K562 (cell line): ENCODE results near the gene POLR1B. TPM values are rescaled to one million over a fixed set of nuclear protein-coding genes. Genes with fewer than 3 reads are reported as not detected.

ENCODE experiments used
- BMI1 ChIP-seq: fragments of 150-350 bp; IDR thresholded peaks from 2 replicates; pipeline ENCODE4 v1.6.1; 2014; ENCODE audit warnings: low read length
- EP400 ChIP-seq: fragments of 450-650 bp; IDR thresholded peaks from 2 replicates; pipeline ENCODE4 v1.6.1; 2017; ENCODE audit warnings: antibody characterized with exemption, mild to moderate bottlenecking, moderate library complexity
- FUS ChIP-seq: fragments of 200-400 bp; formaldehyde crosslinking; optimal IDR thresholded peaks from 2 replicates; pipeline ENCODE3; 2017; ENCODE audit warnings: low read depth, low read length
- ILF3 ChIP-seq: fragments of 450-650 bp; IDR thresholded peaks from 2 replicates; pipeline ENCODE4 v1.6.1; 2018; ENCODE audit warnings: antibody characterized with exemption, mild to moderate bottlenecking, moderate library complexity, borderline replicate concordance
- JUN ChIP-seq, 2 experiments: sonication (generic) in 1 of 2; formaldehyde crosslinking in 1 of 2; IDR thresholded peaks; 2 replicates each; pipeline versions ENCODE4 v1.6.1 to v1.8.0; 2012 to 2022; ENCODE audit warnings: borderline replicate concordance in 2 of 2, mild to moderate bottlenecking in 2 of 2, improper control_type of control experiment in 1 of 2, low read depth in 1 of 2, low read length in 1 of 2, missing genetic modification reagents in 1 of 2
- SLC30A9 ChIP-seq: fragments of 250-450 bp; sonication (Bioruptor Pico); IDR thresholded peaks from 2 replicates; pipeline ENCODE4 v1.8.0; 2022; ENCODE audit warnings: mild to moderate bottlenecking, moderate library complexity
- ZNF232 ChIP-seq: sonication (generic); formaldehyde crosslinking; IDR thresholded peaks from 2 replicates; pipeline ENCODE4 v1.8.0; 2022; ENCODE audit warnings: mild to moderate bottlenecking, missing genetic modification reagents
- ZNF778 ChIP-seq: fragments of 450-650 bp; formaldehyde crosslinking; IDR thresholded peaks from 2 replicates; pipeline ENCODE4 v1.4.0; 2020; ENCODE audit warnings: mild to moderate bottlenecking, moderate library complexity
- polyA plus RNA-seq, 8 experiments: library from polyadenylated mRNA; depleted of rRNA in 4 of 8; stranded (reverse) in 5 of 8; unstranded in 3 of 8; fragments of >200 nt; fragmentation: Nextera tagmentation in 2 of 8; fragmentation: Illumina TruSeq in 1 of 8; extraction: Ambion mirVana in 2 of 8; extraction: Trizol in 1 of 8; gene quantifications; 2 replicates each; pipeline versions ENCODE4 v1.2.1 to v1.2.3, GENCODE V29; 2011 to 2014; ENCODE audit warnings: inconsistent platforms in 1 of 8, missing spikeins in 1 of 8
- total RNA-seq, 7 experiments: library from RNA; depleted of rRNA in 6 of 7; stranded (reverse); fragments of >200 nt in 6 of 7; fragmentation: Illumina TruSeq in 2 of 7; extraction: Trizol in 2 of 7; gene quantifications; 2 replicates each; pipeline versions ENCODE4 v1.2.1 to v1.2.3, GENCODE V29; 2011 to 2021; ENCODE audit warnings: low replicate concordance in 1 of 7
- TF ChIP-seq, protein P1 (sequence below), 2 experiments: fragments of 450-650 bp; formaldehyde crosslinking in 1 of 2; IDR thresholded peaks; 2 replicates each; pipeline versions ENCODE4 v1.4.0 to v1.6.1; 2014 to 2020; ENCODE audit warnings: mild to moderate bottlenecking in 2 of 2, borderline replicate concordance in 1 of 2, low read depth in 1 of 2
- TF ChIP-seq, protein P2 (sequence below): fragments of 150-350 bp; conservative IDR thresholded peaks from 2 replicates; pipeline ENCODE4 v1.6.1; 2014; ENCODE audit warnings: low read length
- TF ChIP-seq, protein P3 (sequence below): fragments of 450-650 bp; conservative IDR thresholded peaks from 2 replicates; pipeline ENCODE4 v1.6.1; 2016; ENCODE audit warnings: missing genetic modification characterization, low read depth, mild to moderate bottlenecking, control low read depth, missing compliant biosample characterization
- TF ChIP-seq, protein P4 (sequence below): fragments of 250-450 bp; sonication (Bioruptor Pico); IDR thresholded peaks from 2 replicates; pipeline ENCODE4 v1.8.0; 2022; ENCODE audit warnings: moderate library complexity, mild to moderate bottlenecking, inconsistent platforms

Gene POLR1B
- total and polyA plus RNA-seq, 9 of the 15 experiments (the other 6 are each of a cell fraction or from before 2014, with no cell fraction given): 19.8 to 55.1 (median 40.2) TPM

DNA sequence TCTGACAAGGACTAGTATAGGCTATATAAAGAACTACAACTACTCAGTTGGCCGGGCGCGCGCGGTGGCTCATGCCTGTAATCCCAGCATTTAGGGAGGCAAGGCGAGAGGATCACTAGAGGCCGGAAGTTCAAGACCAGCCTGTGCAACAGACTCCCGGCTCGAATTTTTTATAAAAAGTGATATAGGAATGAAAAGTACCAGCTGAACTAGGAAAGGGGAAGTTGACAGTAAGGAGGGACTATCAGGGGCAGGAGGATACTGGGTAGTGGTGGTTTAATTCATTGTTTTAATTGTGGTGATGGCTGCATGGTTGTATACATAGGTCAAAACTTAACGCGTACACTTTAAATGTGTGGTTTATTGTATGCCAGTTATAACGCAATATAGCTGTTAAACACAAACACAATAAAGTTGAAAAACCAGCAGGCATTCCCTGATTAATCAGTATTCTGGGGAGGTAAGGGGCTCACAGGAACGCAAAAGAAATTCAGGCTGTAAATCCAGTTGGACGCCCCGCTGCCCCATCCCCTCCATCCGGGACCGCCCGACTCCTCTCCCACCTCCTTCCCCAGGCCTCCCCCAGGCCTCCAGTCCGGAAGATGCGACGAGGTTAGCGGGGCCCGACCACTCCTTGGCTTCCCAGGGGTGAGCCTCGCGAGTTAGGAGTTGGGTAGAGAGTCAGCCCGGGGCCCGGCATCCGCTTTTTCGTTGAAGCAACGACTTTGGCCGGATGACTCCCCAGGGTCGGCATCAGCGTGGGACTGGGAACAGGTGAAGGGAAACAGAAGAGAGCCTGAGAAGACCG is 746 bp upstream of the POLR1B start (continued):
- TF ChIP-seq, protein P1, sequence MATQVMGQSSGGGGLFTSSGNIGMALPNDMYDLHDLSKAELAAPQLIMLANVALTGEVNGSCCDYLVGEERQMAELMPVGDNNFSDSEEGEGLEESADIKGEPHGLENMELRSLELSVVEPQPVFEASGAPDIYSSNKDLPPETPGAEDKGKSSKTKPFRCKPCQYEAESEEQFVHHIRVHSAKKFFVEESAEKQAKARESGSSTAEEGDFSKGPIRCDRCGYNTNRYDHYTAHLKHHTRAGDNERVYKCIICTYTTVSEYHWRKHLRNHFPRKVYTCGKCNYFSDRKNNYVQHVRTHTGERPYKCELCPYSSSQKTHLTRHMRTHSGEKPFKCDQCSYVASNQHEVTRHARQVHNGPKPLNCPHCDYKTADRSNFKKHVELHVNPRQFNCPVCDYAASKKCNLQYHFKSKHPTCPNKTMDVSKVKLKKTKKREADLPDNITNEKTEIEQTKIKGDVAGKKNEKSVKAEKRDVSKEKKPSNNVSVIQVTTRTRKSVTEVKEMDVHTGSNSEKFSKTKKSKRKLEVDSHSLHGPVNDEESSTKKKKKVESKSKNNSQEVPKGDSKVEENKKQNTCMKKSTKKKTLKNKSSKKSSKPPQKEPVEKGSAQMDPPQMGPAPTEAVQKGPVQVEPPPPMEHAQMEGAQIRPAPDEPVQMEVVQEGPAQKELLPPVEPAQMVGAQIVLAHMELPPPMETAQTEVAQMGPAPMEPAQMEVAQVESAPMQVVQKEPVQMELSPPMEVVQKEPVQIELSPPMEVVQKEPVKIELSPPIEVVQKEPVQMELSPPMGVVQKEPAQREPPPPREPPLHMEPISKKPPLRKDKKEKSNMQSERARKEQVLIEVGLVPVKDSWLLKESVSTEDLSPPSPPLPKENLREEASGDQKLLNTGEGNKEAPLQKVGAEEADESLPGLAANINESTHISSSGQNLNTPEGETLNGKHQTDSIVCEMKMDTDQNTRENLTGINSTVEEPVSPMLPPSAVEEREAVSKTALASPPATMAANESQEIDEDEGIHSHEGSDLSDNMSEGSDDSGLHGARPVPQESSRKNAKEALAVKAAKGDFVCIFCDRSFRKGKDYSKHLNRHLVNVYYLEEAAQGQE (IDR thresholded peaks at IDR 0.05; ENCODE audit: borderline replicate concordance): no peak
- TF ChIP-seq, protein P1 (CRISPR knock-in tag; IDR thresholded peaks at IDR 0.05; ENCODE audit: low read depth): no peak
- TF ChIP-seq, protein P2, sequence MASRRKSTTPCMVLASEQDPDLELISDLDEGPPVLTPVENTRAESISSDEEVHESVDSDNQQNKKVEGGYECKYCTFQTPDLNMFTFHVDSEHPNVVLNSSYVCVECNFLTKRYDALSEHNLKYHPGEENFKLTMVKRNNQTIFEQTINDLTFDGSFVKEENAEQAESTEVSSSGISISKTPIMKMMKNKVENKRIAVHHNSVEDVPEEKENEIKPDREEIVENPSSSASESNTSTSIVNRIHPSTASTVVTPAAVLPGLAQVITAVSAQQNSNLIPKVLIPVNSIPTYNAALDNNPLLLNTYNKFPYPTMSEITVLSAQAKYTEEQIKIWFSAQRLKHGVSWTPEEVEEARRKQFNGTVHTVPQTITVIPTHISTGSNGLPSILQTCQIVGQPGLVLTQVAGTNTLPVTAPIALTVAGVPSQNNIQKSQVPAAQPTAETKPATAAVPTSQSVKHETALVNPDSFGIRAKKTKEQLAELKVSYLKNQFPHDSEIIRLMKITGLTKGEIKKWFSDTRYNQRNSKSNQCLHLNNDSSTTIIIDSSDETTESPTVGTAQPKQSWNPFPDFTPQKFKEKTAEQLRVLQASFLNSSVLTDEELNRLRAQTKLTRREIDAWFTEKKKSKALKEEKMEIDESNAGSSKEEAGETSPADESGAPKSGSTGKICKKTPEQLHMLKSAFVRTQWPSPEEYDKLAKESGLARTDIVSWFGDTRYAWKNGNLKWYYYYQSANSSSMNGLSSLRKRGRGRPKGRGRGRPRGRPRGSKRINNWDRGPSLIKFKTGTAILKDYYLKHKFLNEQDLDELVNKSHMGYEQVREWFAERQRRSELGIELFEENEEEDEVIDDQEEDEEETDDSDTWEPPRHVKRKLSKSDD: no peak
- TF ChIP-seq BMI1 (no peak), EP400 (no peak), JUN (IDR thresholded peaks at IDR 0.05; ENCODE audit: borderline replicate concordance, low read depth, low read length) (no peak), JUN (CRISPR knock-in tag; IDR thresholded peaks at IDR 0.05; ENCODE audit: borderline replicate concordance) (0 out of 2 replicates have a peak, but pooled peaks have one; percentile 14), FUS (no peak), ILF3 (no peak), ZNF232 (no peak), SLC30A9 (CRISPR knock-in tag) (no peak), ZNF778 (CRISPR knock-in tag) (no peak)
- TF ChIP-seq, protein P3, sequence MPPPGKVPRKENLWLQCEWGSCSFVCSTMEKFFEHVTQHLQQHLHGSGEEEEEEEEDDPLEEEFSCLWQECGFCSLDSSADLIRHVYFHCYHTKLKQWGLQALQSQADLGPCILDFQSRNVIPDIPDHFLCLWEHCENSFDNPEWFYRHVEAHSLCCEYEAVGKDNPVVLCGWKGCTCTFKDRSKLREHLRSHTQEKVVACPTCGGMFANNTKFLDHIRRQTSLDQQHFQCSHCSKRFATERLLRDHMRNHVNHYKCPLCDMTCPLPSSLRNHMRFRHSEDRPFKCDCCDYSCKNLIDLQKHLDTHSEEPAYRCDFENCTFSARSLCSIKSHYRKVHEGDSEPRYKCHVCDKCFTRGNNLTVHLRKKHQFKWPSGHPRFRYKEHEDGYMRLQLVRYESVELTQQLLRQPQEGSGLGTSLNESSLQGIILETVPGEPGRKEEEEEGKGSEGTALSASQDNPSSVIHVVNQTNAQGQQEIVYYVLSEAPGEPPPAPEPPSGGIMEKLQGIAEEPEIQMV (tag): no peak
- TF ChIP-seq, protein P4, sequence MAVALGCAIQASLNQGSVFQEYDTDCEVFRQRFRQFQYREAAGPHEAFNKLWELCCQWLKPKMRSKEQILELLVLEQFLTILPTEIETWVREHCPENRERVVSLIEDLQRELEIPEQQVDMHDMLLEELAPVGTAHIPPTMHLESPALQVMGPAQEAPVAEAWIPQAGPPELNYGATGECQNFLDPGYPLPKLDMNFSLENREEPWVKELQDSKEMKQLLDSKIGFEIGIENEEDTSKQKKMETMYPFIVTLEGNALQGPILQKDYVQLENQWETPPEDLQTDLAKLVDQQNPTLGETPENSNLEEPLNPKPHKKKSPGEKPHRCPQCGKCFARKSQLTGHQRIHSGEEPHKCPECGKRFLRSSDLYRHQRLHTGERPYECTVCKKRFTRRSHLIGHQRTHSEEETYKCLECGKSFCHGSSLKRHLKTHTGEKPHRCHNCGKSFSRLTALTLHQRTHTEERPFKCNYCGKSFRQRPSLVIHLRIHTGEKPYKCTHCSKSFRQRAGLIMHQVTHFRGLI (CRISPR knock-in tag): no peak
